ACC112 (cell line): ENCODE measurements around the gene SLIT3.

Experiments used
- H2AFZ ChIP-seq: fragments of 200-600 bp; sonication (generic); one replicate; pipeline ENCODE4 v1.6.0; 2017; ENCODE audit warnings: antibody characterized with exemption, low read length; ENCODE audit not compliant: unreplicated experiment
- H3K27ac ChIP-seq: fragments of 200-600 bp; sonication (generic); 2 replicates; pipeline ENCODE4 v1.5.1; 2014; ENCODE audit warnings: low read depth, mild to moderate bottlenecking, antibody characterized with exemption, low read length, moderate library complexity
- H3K27me3 ChIP-seq: fragments of 200-600 bp; sonication (generic); 2 replicates; pipeline ENCODE4 v1.6.1; 2014; ENCODE audit warnings: mild to moderate bottlenecking, antibody characterized with exemption, low read length, moderate library complexity, mixed read lengths; ENCODE audit not compliant: insufficient read depth
- H3K36me3 ChIP-seq: fragments of 200-600 bp; sonication (generic); 2 replicates; pipeline ENCODE4 v1.6.1; 2016; ENCODE audit warnings: mild to moderate bottlenecking, antibody characterized with exemption, low read length, moderate library complexity, mixed read lengths; ENCODE audit not compliant: insufficient read depth
- H3K4me1 ChIP-seq: fragments of 200-600 bp; sonication (generic); one replicate; pipeline ENCODE4 v1.6.1; 2016; ENCODE audit warnings: low read length, mixed read lengths; ENCODE audit not compliant: insufficient read depth, unreplicated experiment, control insufficient read depth
- H3K4me3 ChIP-seq: fragments of 200-600 bp; sonication (generic); 2 replicates; pipeline ENCODE4 v1.5.1; 2014; ENCODE audit warnings: mild to moderate bottlenecking, low read depth, low read length
- H3K79me2 ChIP-seq: fragments of 200-600 bp; sonication (generic); one replicate; pipeline ENCODE4 v1.6.0; 2016; ENCODE audit warnings: low read length; ENCODE audit not compliant: control insufficient read depth, unreplicated experiment, insufficient read depth

SLIT3 gene

GRCh38 chr5:169270827-169271226 lies 30.1 kb downstream of the SLIT3 start:
- no peak overlapping the region for H3K4me3 ChIP-seq
- H3K4me1 ChIP-seq, result no peaks in the 10 kb centered on the region
- no peak overlapping the region for H2AFZ ChIP-seq
- H3K27ac ChIP-seq, result no peak overlapping the region
- H3K36me3 ChIP-seq, result no peaks in the 10 kb centered on the region
- no peaks in the 10 kb centered on the region for H3K79me2 ChIP-seq
- no peaks in the 10 kb centered on the region for H3K27me3 ChIP-seq

GRCh38 chr5:169268019-169268418 lies 32.9 kb downstream of the SLIT3 start:
- Histone ChIP-seq H3K27ac (no peak overlapping the region), H3K79me2 (no peaks in the 10 kb centered on the region), H3K4me3 (no peak overlapping the region), H3K27me3 (no peaks in the 10 kb centered on the region), H3K4me1 (no peaks in the 10 kb centered on the region), H3K36me3 (no peaks in the 10 kb centered on the region), H2AFZ (no peak overlapping the region)

GRCh38 chr5:169265888-169266287 lies 35.1 kb downstream of the SLIT3 start:
- H3K27me3 ChIP-seq, result no peaks in the 10 kb centered on the region
- H3K4me3 ChIP-seq, result no peak overlapping the region
- H3K27ac ChIP-seq, result no peak overlapping the region
- no peaks in the 10 kb centered on the region for H3K79me2 ChIP-seq
- no peaks in the 10 kb centered on the region for H3K4me1 ChIP-seq
- no peak overlapping the region for H2AFZ ChIP-seq
- no peaks in the 10 kb centered on the region for H3K36me3 ChIP-seq

GRCh38 chr5:169263591-169263990 lies 37.3 kb downstream of the SLIT3 start:
- H3K27ac ChIP-seq, result no peak overlapping the region
- no peaks in the 10 kb centered on the region for H3K36me3 ChIP-seq
- H3K27me3 ChIP-seq, result no peaks in the 10 kb centered on the region
- no peak overlapping the region for H2AFZ ChIP-seq
- no peak overlapping the region for H3K4me3 ChIP-seq
- H3K79me2 ChIP-seq, result no peaks in the 10 kb centered on the region
- no peaks in the 10 kb centered on the region for H3K4me1 ChIP-seq

GRCh38 chr5:169260896-169261569 lies 39.9 kb downstream of the SLIT3 start:
- Histone ChIP-seq H2AFZ (no peak overlapping the region), H3K27ac (no peak overlapping the region), H3K79me2 (no peaks in the 10 kb centered on the region), H3K4me1 (no peaks in the 10 kb centered on the region), H3K27me3 (no peaks in the 10 kb centered on the region), H3K36me3 (no peaks in the 10 kb centered on the region), H3K4me3 (no peak overlapping the region)

GRCh38 chr5:169258372-169259000 lies 42.5 kb downstream of the SLIT3 start:
- H3K4me3 ChIP-seq, result no peak overlapping the region
- H2AFZ ChIP-seq, result no peak overlapping the region
- H3K36me3 ChIP-seq, result no peaks in the 10 kb centered on the region
- H3K79me2 ChIP-seq, result no peaks in the 10 kb centered on the region
- H3K27me3 ChIP-seq, result no peaks in the 10 kb centered on the region
- H3K27ac ChIP-seq, result no peak overlapping the region
- no peaks in the 10 kb centered on the region for H3K4me1 ChIP-seq

GRCh38 chr5:169256191-169256590 lies 44.7 kb downstream of the SLIT3 start:
- H3K36me3 ChIP-seq, result no peaks in the 10 kb centered on the region
- H3K79me2 ChIP-seq, result no peaks in the 10 kb centered on the region
- no peaks in the 10 kb centered on the region for H3K27me3 ChIP-seq
- no peaks in the 10 kb centered on the region for H3K4me1 ChIP-seq
- H3K4me3 ChIP-seq, result no peak overlapping the region
- no peak overlapping the region for H3K27ac ChIP-seq
- no peak overlapping the region for H2AFZ ChIP-seq

- H3K27ac ChIP-seq, result no peak overlapping the region
- no peak overlapping the region for H3K4me3 ChIP-seq
- H3K4me1 ChIP-seq, result no peaks in the 10 kb centered on the region
- no peaks in the 10 kb centered on the region for H3K27me3 ChIP-seq
- H2AFZ ChIP-seq, result no peak overlapping the region
- no peaks in the 10 kb centered on the region for H3K79me2 ChIP-seq
- H3K36me3 ChIP-seq, result no peaks in the 10 kb centered on the region
Observed at GRCh38 chr5:169253071-169253470, 47.9 kb downstream of the SLIT3 start.

GRCh38 chr5:169251333-169252084 lies 49.4 kb downstream of the SLIT3 start:
- Histone ChIP-seq H3K4me1 (no peaks in the 10 kb centered on the region), H3K36me3 (no peaks in the 10 kb centered on the region), H3K27me3 (no peaks in the 10 kb centered on the region), H3K79me2 (no peaks in the 10 kb centered on the region), H3K27ac (no peak overlapping the region), H2AFZ (no peak overlapping the region), H3K4me3 (no peak overlapping the region)

- Histone ChIP-seq H3K4me1 (no peaks in the 10 kb centered on the region), H3K27me3 (no peaks in the 10 kb centered on the region)
Observed at GRCh38 chr5:169250887-169251286, 50.1 kb downstream of the SLIT3 start.

GRCh38 chr5:169248996-169249395 lies 51.9 kb downstream of the SLIT3 start:
- H3K4me3 ChIP-seq, result no peak overlapping the region
- H3K36me3 ChIP-seq, result no peaks in the 10 kb centered on the region
- no peaks in the 10 kb centered on the region for H3K79me2 ChIP-seq
- no peaks in the 10 kb centered on the region for H3K27me3 ChIP-seq
- no peak overlapping the region for H3K27ac ChIP-seq
- H2AFZ ChIP-seq, result no peak overlapping the region
- H3K4me1 ChIP-seq, result no peaks in the 10 kb centered on the region

More at GRCh38 chr5:169250887-169251286, 50.1 kb downstream of the SLIT3 start:
- no peak overlapping the region for H3K4me3 ChIP-seq
- no peak overlapping the region for H2AFZ ChIP-seq
- no peaks in the 10 kb centered on the region for H3K36me3 ChIP-seq
- no peaks in the 10 kb centered on the region for H3K79me2 ChIP-seq
- H3K27ac ChIP-seq, result no peak overlapping the region
